SU-DHL-6 (cell line): Measurements from ENCODE around the gene SEMG1.

Source experiments
- EZH2phosphoT487 ChIP-seq: fragments of 200-600 bp; sonication (generic), shearing (Covaris generic); conservative IDR thresholded peaks from 2 replicates; pipeline ENCODE4 v1.6.1; 2018; ENCODE audit warnings: mild to moderate bottlenecking, antibody characterized with exemption, low read length, moderate library complexity, mixed read lengths
- TF ChIP-seq, protein P1 (sequence below): fragments of 200-600 bp; sonication (generic); IDR thresholded peaks from one replicate; pipeline ENCODE4 v1.5.1; 2017; ENCODE audit warnings: antibody characterized with exemption, mild to moderate bottlenecking, low read length, moderate library complexity; ENCODE audit not compliant: insufficient read depth, poor library complexity, severe bottlenecking

GRCh38 chr20:45211569-45212474, 5.0 kb downstream of the SEMG1 start:
- TF ChIP-seq, protein P1, sequence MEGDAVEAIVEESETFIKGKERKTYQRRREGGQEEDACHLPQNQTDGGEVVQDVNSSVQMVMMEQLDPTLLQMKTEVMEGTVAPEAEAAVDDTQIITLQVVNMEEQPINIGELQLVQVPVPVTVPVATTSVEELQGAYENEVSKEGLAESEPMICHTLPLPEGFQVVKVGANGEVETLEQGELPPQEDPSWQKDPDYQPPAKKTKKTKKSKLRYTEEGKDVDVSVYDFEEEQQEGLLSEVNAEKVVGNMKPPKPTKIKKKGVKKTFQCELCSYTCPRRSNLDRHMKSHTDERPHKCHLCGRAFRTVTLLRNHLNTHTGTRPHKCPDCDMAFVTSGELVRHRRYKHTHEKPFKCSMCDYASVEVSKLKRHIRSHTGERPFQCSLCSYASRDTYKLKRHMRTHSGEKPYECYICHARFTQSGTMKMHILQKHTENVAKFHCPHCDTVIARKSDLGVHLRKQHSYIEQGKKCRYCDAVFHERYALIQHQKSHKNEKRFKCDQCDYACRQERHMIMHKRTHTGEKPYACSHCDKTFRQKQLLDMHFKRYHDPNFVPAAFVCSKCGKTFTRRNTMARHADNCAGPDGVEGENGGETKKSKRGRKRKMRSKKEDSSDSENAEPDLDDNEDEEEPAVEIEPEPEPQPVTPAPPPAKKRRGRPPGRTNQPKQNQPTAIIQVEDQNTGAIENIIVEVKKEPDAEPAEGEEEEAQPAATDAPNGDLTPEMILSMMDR = no peak
- no peak for TF ChIP-seq EZH2phosphoT487
